HG02885 (cell line): ENCODE measurements around the gene CYTIP.

Experiments
- ATAC-seq: cut with Tn5 transposase; IDR thresholded peaks from one replicate; pipeline ENCODE4 v1.9.1; 2021; ENCODE audit warnings: mild to moderate bottlenecking; ENCODE audit not compliant: unreplicated experiment, poor library complexity

Gene CYTIP

GRCh38 chr2:157465554-157465953, 21.7 kb upstream of the CYTIP start:
- no peak for ATAC-seq

- no peak for ATAC-seq
Measured at GRCh38 chr2:157463002-157463401, 19.1 kb upstream of the CYTIP start.

GRCh38 chr2:157460897-157461296, 17.0 kb upstream of the CYTIP start:
- no peak for ATAC-seq

GRCh38 chr2:157460384-157460837, 16.5 kb upstream of the CYTIP start:
- no peak for ATAC-seq

GRCh38 chr2:157459486-157459885, 15.6 kb upstream of the CYTIP start:
- no peak for ATAC-seq

GRCh38 chr2:157447741-157448140, 3.9 kb upstream of the CYTIP start:
- no peak for ATAC-seq

GRCh38 chr2:157447031-157447430, 3.1 kb upstream of the CYTIP start:
- no peak for ATAC-seq

- ATAC-seq, result peak; percentile 22
Measured at GRCh38 chr2:157444641-157445040, 752 bp upstream of the CYTIP start.

GRCh38 chr2:157443090-157443489, 799 bp downstream of the CYTIP start:
- ATAC-seq, result no peak

- no peak for ATAC-seq
Measured at GRCh38 chr2:157442636-157443035, 1.3 kb downstream of the CYTIP start.

- no peak for ATAC-seq
Measured at GRCh38 chr2:157442191-157442590, 1.7 kb downstream of the CYTIP start.

GRCh38 chr2:157441072-157441454, 2.8 kb downstream of the CYTIP start:
- peak; percentile 55 for ATAC-seq

- no peak for ATAC-seq
Measured at GRCh38 chr2:157440404-157441071, 3.4 kb downstream of the CYTIP start.

- peak; percentile 44 for ATAC-seq
Measured at GRCh38 chr2:157439824-157440186, 4.1 kb downstream of the CYTIP start.

- peak; percentile 9 for ATAC-seq
Measured at GRCh38 chr2:157438863-157439823, 4.7 kb downstream of the CYTIP start.

- no peak for ATAC-seq
Measured at GRCh38 chr2:157433394-157433793, 10.5 kb downstream of the CYTIP start.

- no peak for ATAC-seq
Measured at GRCh38 chr2:157432475-157433106, 11.3 kb downstream of the CYTIP start.

GRCh38 chr2:157431176-157431575, 12.7 kb downstream of the CYTIP start:
- no peak for ATAC-seq

GRCh38 chr2:157428500-157429175, 15.3 kb downstream of the CYTIP start:
- no peak for ATAC-seq

- ATAC-seq, result no peak
Measured at GRCh38 chr2:157427922-157428303, 16.0 kb downstream of the CYTIP start.
